HepG2 (cell line): Measurements from ENCODE around the gene TEKT1. TPM values are rescaled to one million over a fixed set of nuclear protein-coding genes. Genes with fewer than 3 reads are reported as not detected.

Experiments used
- CBX1 ChIP-seq: IDR thresholded peaks from one replicate; pipeline ENCODE4 v1.6.1; 2016; ENCODE audit warnings: antibody characterized with exemption, low read depth
- HBP1 ChIP-seq: IDR thresholded peaks from 2 replicates; pipeline ENCODE4 v1.6.1; 2016; ENCODE audit warnings: low read depth, control low read depth
- HMGXB4 ChIP-seq, 2 experiments: sonication (generic) in 1 of 2; formaldehyde crosslinking in 1 of 2; IDR thresholded peaks; 2 replicates each; pipeline versions ENCODE4 v1.4.0 to v1.6.1; 2018 to 2020; ENCODE audit warnings: missing genetic modification reagents in 2 of 2, borderline replicate concordance in 1 of 2, low read depth in 1 of 2, mild to moderate bottlenecking in 1 of 2, missing biosample characterization in 1 of 2
- KDM5B ChIP-seq: sonication (generic); formaldehyde crosslinking; IDR thresholded peaks from 2 replicates; pipeline ENCODE4 v1.4.0; 2020; ENCODE audit warnings: missing genetic modification reagents, mild to moderate bottlenecking, borderline replicate concordance
- NCOA5 ChIP-seq: sonication (generic); formaldehyde crosslinking; IDR thresholded peaks from 2 replicates; pipeline ENCODE4 v1.4.0; 2020; ENCODE audit warnings: missing genetic modification reagents
- NFIB ChIP-seq: sonication (generic); formaldehyde crosslinking; IDR thresholded peaks from 2 replicates; pipeline ENCODE4 v1.9.0; 2021; ENCODE audit warnings: missing genetic modification reagents, mild to moderate bottlenecking, borderline replicate concordance
- RAD51 ChIP-seq: fragments of 450-650 bp; IDR thresholded peaks from 2 replicates; pipeline ENCODE4 v1.6.1; 2016; ENCODE audit warnings: borderline replicate concordance
- TBP ChIP-seq: sonication (generic); formaldehyde crosslinking; IDR thresholded peaks from 2 replicates; pipeline ENCODE4 v1.5.0; 2020; ENCODE audit warnings: missing genetic modification reagents
- THAP11 ChIP-seq: IDR thresholded peaks from 2 replicates; pipeline ENCODE4 v1.6.1; 2016; ENCODE audit warnings: missing biosample characterization, missing genetic modification reagents
- ZNF235 ChIP-seq: sonication (generic); formaldehyde crosslinking; IDR thresholded peaks from 2 replicates; pipeline ENCODE4 v1.8.1; 2023; ENCODE audit warnings: mild to moderate bottlenecking, missing genetic modification reagents, borderline replicate concordance
- ZNF546 ChIP-seq: sonication (generic); formaldehyde crosslinking; conservative IDR thresholded peaks from 2 replicates; pipeline ENCODE4 v1.8.1; 2023; ENCODE audit warnings: mild to moderate bottlenecking, missing genetic modification reagents
- ZSCAN29 ChIP-seq: sonication (generic); formaldehyde crosslinking; conservative IDR thresholded peaks from 2 replicates; pipeline ENCODE4 v1.4.0; 2020; ENCODE audit warnings: mild to moderate bottlenecking, missing genetic modification reagents
- ZSCAN31 ChIP-seq: sonication (generic); formaldehyde crosslinking; IDR thresholded peaks from 2 replicates; pipeline ENCODE4 v1.5.0; 2020; ENCODE audit warnings: low read depth, mild to moderate bottlenecking, missing genetic modification reagents
- polyA plus RNA-seq, 8 experiments: library from polyadenylated mRNA; depleted of rRNA in 3 of 8; stranded (reverse) in 7 of 8; unstranded in 1 of 8; fragments of >200 nt; fragmentation: Illumina TruSeq in 4 of 8; extraction: Trizol in 4 of 8; gene quantifications; 2 replicates each; pipeline versions ENCODE4 v1.2.1 to v1.2.3, GENCODE V29; 2011 to 2016; ENCODE audit warnings: low read depth in 4 of 8, missing spikeins in 1 of 8, mixed read lengths in 1 of 8; ENCODE audit not compliant: insufficient read depth in 1 of 8
- total RNA-seq, 5 experiments: library from RNA; depleted of rRNA; stranded (reverse); fragments of >200 nt; fragmentation: Illumina TruSeq; extraction: Trizol; gene quantifications; 2 replicates each; pipeline ENCODE4 v1.2.3, GENCODE V29; 2016; ENCODE audit warnings: low read depth in 1 of 5
- TF ChIP-seq, protein P1 (sequence below): sonication (generic); IDR thresholded peaks from 2 replicates; pipeline ENCODE4 v1.6.1; 2016; ENCODE audit warnings: low read depth, borderline replicate concordance

The TEKT1 gene
- total and polyA plus RNA-seq, 2 of the 13 experiments (the other 11 are each of a cell fraction or from before 2014, with no cell fraction given) = not detected

DNA sequence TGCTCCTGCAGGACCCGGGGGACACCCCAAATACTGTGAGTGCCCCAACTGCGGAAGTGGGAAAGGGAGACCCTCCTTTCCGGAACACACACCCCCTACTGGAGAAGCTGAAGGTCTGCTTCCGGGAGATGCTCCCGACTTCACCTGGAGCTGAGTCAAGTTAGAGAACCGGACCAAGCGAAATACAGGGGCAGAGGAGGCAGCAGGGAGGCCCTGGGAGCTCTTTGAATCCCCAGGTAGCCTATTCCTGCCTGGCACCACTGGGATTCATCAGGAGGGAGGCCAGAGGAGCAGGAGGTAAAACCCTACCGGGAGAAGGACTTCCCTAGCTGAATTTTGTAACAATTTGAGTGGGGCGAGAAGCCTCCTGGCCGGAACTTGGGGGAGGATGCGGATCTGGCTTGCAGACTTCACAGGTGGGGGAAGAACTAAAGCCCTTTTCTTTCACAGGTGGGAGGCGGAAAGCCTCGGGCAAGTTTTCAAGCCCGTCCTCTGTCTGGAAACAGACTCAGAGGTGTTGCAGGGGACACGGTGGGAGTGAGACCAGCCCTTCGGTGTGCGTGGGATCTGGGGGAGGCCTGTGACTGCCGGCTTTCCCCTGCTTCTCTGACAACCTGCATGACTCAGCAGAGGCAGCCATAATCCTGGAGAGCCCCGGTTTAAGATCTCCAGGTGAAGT lies 22.4 kb upstream of the TEKT1 start (continued):
- TF ChIP-seq HMGXB4 (CRISPR knock-in tag; IDR thresholded peaks at IDR 0.05; ENCODE audit: borderline replicate concordance in 1 of 2, low read depth in 1 of 2) (peak in 1 of 2 experiments; percentile 88; a peak in 3 of 4 replicates), KDM5B (CRISPR knock-in tag) (peak; percentile 46; the same call in 1 of the 2 replicates), ZSCAN31 (CRISPR knock-in tag) (peak; percentile 65; the same call in 1 of the 2 replicates), THAP11 (CRISPR knock-in tag) (peak; percentile 72), NFIB (CRISPR knock-in tag) (no peak), TBP (CRISPR knock-in tag) (no peak), ZNF235 (0 out of 2 replicates have a peak, but pooled peaks have one; percentile 43), ZNF546 (CRISPR knock-in tag) (no peak), HBP1 (CRISPR knock-in tag) (no peak), NCOA5 (CRISPR knock-in tag) (no peak), RAD51 (no peak), ZSCAN29 (CRISPR knock-in tag) (0 out of 2 replicates have a peak, but pooled peaks have one; percentile 19), CBX1 (peak; percentile 30)
- TF ChIP-seq, protein P1, sequence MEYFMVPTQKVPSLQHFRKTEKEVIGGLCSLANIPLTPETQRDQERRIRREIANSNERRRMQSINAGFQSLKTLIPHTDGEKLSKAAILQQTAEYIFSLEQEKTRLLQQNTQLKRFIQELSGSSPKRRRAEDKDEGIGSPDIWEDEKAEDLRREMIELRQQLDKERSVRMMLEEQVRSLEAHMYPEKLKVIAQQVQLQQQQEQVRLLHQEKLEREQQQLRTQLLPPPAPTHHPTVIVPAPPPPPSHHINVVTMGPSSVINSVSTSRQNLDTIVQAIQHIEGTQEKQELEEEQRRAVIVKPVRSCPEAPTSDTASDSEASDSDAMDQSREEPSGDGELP = 0 out of 2 replicates have a peak, but pooled peaks have one; percentile 17
